Skeletal muscle satellite cell (primary cell): ENCODE results near the gene NTNG2. TPM values are rescaled to one million over a fixed set of nuclear protein-coding genes. Genes with fewer than 3 reads are reported as not detected.

Experiments
- H3K27me3 ChIP-seq: 2 replicates; pipeline ENCODE4 v1.7.0; 2013; ENCODE audit warnings: low read length; ENCODE audit not compliant: control insufficient read depth, insufficient read depth
- H3K36me3 ChIP-seq: 2 replicates; pipeline ENCODE4 v1.7.0; 2013; ENCODE audit warnings: mild to moderate bottlenecking, control low read depth, low read length; ENCODE audit not compliant: insufficient read depth
- H3K4me1 ChIP-seq: 2 replicates; pipeline ENCODE4 v1.7.0; 2013; ENCODE audit warnings: low read length; ENCODE audit not compliant: control insufficient read depth, insufficient read depth
- H3K4me2 ChIP-seq: 2 replicates; pipeline ENCODE4 v1.7.0; 2013; ENCODE audit warnings: mild to moderate bottlenecking, low read length
- H3K4me3 ChIP-seq: 2 replicates; pipeline ENCODE4 v1.7.0; 2013; ENCODE audit warnings: low read length
- H3K9ac ChIP-seq: 2 replicates; pipeline ENCODE4 v1.7.0; 2013; ENCODE audit warnings: mild to moderate bottlenecking, low read depth, low read length, moderate library complexity
- H3K9me3 ChIP-seq: replicated peaks from 2 replicates; pipeline ENCODE4 v1.7.0; 2013; ENCODE audit warnings: mild to moderate bottlenecking, control low read depth, low read length
- total RNA-seq: library from RNA; depleted of rRNA; stranded (reverse); fragments of >200 nt; gene quantifications from 2 replicates; pipeline ENCODE4 v1.2.3, GENCODE V29; 2012; rRNA removed

The NTNG2 gene
- 0.22 and 1.0 TPM in 2 replicates for total RNA-seq

- peaks cover 18% of the 10 kb centered on the region for H3K4me1 ChIP-seq
- peak within 1 kb of the TSS; percentile 93 for H3K4me2 ChIP-seq
- peaks cover 78% of the 10 kb centered on the region for H3K27me3 ChIP-seq
- H3K4me3 ChIP-seq, result peak within 1 kb of the TSS; percentile 82
- peak within 1 kb of the TSS; percentile 65 for H3K9ac ChIP-seq
- H3K36me3 ChIP-seq, result no peaks in the 10 kb centered on the region
- H3K9me3 ChIP-seq, result no peaks in the 10 kb centered on the region
Observed at GRCh38 chr9:132161743-132162184, at the start of gene NTNG2. Gene NTNG2 (plus strand): TSS chr9:132162058. CDS start chr9:132166832, 4,774 bp downstream.

- Histone ChIP-seq H3K4me2 (no peak overlapping the region), H3K4me1 (no peaks in the 10 kb centered on the region), H3K27me3 (peaks cover 69% of the 10 kb centered on the region), H3K9me3 (no peaks in the 10 kb centered on the region), H3K4me3 (no peak overlapping the region), H3K9ac (no peak overlapping the region), H3K36me3 (no peaks in the 10 kb centered on the region)
Observed at GRCh38 chr9:132114102-132114707, 47.7 kb upstream of the NTNG2 start.

- Histone ChIP-seq H3K36me3 (no peaks in the 10 kb centered on the region), H3K4me3 (no peak overlapping the region), H3K4me1 (no peaks in the 10 kb centered on the region), H3K4me2 (no peak overlapping the region), H3K9me3 (no peaks in the 10 kb centered on the region), H3K9ac (no peak overlapping the region), H3K27me3 (peaks cover 74% of the 10 kb centered on the region)
Observed at GRCh38 chr9:132116583-132116982, 45.3 kb upstream of the NTNG2 start.

GRCh38 chr9:132117694-132118093 is 44.2 kb upstream of the NTNG2 start:
- no peak overlapping the region for H3K9ac ChIP-seq
- H3K27me3 ChIP-seq, result peaks cover 78% of the 10 kb centered on the region
- no peak overlapping the region for H3K4me3 ChIP-seq
- no peaks in the 10 kb centered on the region for H3K4me1 ChIP-seq
- no peaks in the 10 kb centered on the region for H3K36me3 ChIP-seq
- no peaks in the 10 kb centered on the region for H3K9me3 ChIP-seq
- H3K4me2 ChIP-seq, result no peak overlapping the region

GRCh38 chr9:132121021-132121420 is 40.8 kb upstream of the NTNG2 start:
- H3K4me2 ChIP-seq, result no peak overlapping the region
- peaks cover 95% of the 10 kb centered on the region for H3K27me3 ChIP-seq

GRCh38 chr9:132124800-132125199 is 37.1 kb upstream of the NTNG2 start:
- Histone ChIP-seq H3K27me3 (peaks cover 92% of the 10 kb centered on the region), H3K4me3 (no peak overlapping the region), H3K9me3 (no peaks in the 10 kb centered on the region), H3K4me2 (no peak overlapping the region), H3K9ac (no peak overlapping the region), H3K4me1 (no peaks in the 10 kb centered on the region), H3K36me3 (no peaks in the 10 kb centered on the region)

More at GRCh38 chr9:132121021-132121420, 40.8 kb upstream of the NTNG2 start:
- Histone ChIP-seq H3K9ac (no peak overlapping the region), H3K4me1 (no peaks in the 10 kb centered on the region), H3K4me3 (no peak overlapping the region), H3K9me3 (no peaks in the 10 kb centered on the region), H3K36me3 (no peaks in the 10 kb centered on the region)

GRCh38 chr9:132125361-132125760 is 36.5 kb upstream of the NTNG2 start:
- Histone ChIP-seq H3K36me3 (no peaks in the 10 kb centered on the region), H3K27me3 (peaks cover 91% of the 10 kb centered on the region), H3K4me3 (no peak overlapping the region), H3K4me2 (no peak overlapping the region), H3K4me1 (no peaks in the 10 kb centered on the region), H3K9me3 (no peaks in the 10 kb centered on the region), H3K9ac (no peak overlapping the region)

- H3K27me3 ChIP-seq, result peaks cover 91% of the 10 kb centered on the region
- H3K4me3 ChIP-seq, result no peak overlapping the region
- no peak overlapping the region for H3K4me2 ChIP-seq
- H3K36me3 ChIP-seq, result no peaks in the 10 kb centered on the region
- no peaks in the 10 kb centered on the region for H3K9me3 ChIP-seq
- no peak overlapping the region for H3K9ac ChIP-seq
- no peaks in the 10 kb centered on the region for H3K4me1 ChIP-seq
Observed at GRCh38 chr9:132125944-132126679, 35.7 kb upstream of the NTNG2 start.

GRCh38 chr9:132126680-132127236 is 35.1 kb upstream of the NTNG2 start:
- no peak overlapping the region for H3K4me2 ChIP-seq
- no peak overlapping the region for H3K9ac ChIP-seq
- no peaks in the 10 kb centered on the region for H3K9me3 ChIP-seq
- H3K36me3 ChIP-seq, result no peaks in the 10 kb centered on the region
- H3K4me1 ChIP-seq, result no peaks in the 10 kb centered on the region
- H3K27me3 ChIP-seq, result peaks cover 91% of the 10 kb centered on the region
- H3K4me3 ChIP-seq, result no peak overlapping the region

- no peaks in the 10 kb centered on the region for H3K36me3 ChIP-seq
- no peak overlapping the region for H3K4me2 ChIP-seq
- no peak overlapping the region for H3K4me3 ChIP-seq
- peaks cover 87% of the 10 kb centered on the region for H3K27me3 ChIP-seq
- no peaks in the 10 kb centered on the region for H3K9me3 ChIP-seq
- H3K4me1 ChIP-seq, result no peaks in the 10 kb centered on the region
- H3K9ac ChIP-seq, result no peak overlapping the region
Observed at GRCh38 chr9:132127888-132128534, 33.8 kb upstream of the NTNG2 start.

- H3K27me3 ChIP-seq, result peaks cover 87% of the 10 kb centered on the region
- H3K36me3 ChIP-seq, result no peaks in the 10 kb centered on the region
- H3K9me3 ChIP-seq, result no peaks in the 10 kb centered on the region
- H3K4me2 ChIP-seq, result no peak overlapping the region
- H3K4me1 ChIP-seq, result no peaks in the 10 kb centered on the region
- no peak overlapping the region for H3K9ac ChIP-seq
- no peak overlapping the region for H3K4me3 ChIP-seq
Observed at GRCh38 chr9:132129535-132129934, 32.3 kb upstream of the NTNG2 start.
